HG03045 (cell line): ENCODE data around the gene PEX11A.

Experiments
- ATAC-seq: cut with Tn5 transposase; IDR thresholded peaks from one replicate; pipeline ENCODE4 v1.9.1; 2021; ENCODE audit warnings: mild to moderate bottlenecking, moderate library complexity; ENCODE audit not compliant: unreplicated experiment

Gene PEX11A

DNA sequence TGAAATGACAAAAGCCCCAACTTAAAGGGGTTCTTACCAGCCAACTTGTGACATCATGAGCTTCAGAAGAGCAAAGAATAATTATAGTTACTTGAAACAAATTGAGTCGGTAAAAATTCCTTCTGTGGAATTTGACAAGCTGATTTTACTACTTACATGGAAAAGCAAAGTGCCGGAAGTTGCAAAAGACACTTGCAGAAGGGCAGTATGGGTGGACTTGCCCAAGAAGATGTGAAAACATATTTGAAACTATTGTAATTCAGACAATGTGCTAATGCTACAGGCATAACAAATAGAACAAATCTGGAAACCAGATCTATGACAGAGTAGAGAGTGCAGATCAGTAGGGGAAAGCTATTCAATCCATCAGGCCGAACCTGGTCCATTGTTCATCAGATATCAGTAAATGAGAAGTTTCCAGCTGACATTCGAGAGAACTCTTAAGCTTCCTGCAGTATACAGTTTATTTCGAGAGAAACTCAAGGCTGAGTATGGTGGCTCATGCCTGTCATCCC lies 32.8 kb downstream of the PEX11A start:
- ATAC-seq, result no peak

DNA sequence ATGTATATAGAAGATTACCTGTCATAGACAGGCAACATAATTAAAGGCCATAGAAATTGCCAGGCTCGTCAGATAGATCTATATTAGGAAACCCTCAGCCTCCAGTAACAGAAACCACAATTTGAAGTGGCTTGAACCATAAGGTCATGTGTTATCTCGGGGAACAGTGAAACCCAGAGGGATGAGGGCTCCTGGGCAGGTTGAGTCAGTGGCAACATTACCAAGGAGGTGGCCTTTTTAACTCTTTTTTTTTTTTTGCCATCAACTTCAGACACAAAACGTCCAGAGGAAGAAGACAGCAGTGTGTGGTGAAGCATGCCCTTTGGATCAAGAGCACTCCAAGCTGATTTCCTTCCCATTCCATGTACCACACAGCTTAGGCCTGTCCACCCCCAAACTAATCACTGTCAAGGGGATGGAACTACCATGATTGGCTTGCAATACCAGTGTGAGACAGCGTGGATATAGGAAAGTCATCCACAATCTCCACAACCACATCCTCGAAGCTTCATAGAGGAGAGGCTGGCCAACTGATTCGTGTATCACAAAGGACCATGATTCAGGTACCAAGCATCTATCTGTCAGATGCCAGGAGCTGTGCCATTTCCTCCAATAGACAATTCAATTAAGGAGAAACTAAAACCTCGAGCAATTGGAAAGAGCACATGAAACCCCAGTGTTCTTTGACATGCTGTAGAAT lies 34.3 kb downstream of the PEX11A start:
- ATAC-seq, result no peak

GRCh38 chr15:89654847-89655805 lies 35.4 kb downstream of the PEX11A start, which contains the start of gene KIF7:
Gene KIF7, minus strand, starts transcription at chr15:89655467. Its CDS starts 2,537 bp downstream, at chr15:89652930.
- ATAC-seq, result no peak

GRCh38 chr15:89654301-89654761 lies 36.2 kb downstream of the PEX11A start:
- no peak for ATAC-seq

DNA sequence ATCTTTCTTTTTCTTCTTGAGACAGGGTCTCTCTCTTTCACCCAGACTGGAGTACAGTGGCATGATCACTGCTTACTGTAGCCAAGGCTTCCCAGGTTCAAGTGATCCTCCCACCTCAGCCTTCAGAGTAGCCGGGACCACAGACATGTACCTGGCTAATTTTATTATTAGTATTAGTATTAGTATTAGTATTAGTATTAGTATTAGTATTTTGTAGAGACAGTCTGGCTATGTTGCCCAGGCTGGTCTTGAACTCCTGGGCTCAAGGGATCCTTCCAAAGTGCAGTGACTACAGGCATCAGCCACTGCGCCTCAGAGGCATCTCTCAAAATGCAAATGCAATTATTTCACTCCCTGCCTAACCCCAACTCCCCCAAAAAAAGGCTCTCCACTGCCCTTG lies 37.0 kb downstream of the PEX11A start:
- ATAC-seq, result no peak

DNA sequence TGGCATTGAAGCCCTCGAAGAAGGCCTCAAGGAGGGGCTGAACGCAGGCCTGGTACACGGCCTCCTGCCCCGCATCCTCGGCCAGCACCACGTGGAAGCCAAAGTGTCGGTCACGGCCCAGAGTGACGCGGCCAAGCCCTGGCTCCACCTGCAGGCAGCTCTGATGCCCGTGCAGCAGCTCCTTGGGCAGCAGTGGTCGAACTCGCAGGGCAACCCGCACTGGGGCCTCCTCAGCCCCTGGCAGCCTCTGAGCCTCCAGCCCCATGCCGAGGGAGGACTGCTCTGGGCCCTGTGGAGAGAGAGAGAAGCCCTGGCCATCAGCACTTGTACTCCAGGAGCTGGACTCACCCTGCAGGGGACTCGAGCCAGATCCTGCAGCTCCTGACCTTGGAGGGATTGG lies 37.9 kb downstream of the PEX11A start:
- ATAC-seq, result no peak

DNA sequence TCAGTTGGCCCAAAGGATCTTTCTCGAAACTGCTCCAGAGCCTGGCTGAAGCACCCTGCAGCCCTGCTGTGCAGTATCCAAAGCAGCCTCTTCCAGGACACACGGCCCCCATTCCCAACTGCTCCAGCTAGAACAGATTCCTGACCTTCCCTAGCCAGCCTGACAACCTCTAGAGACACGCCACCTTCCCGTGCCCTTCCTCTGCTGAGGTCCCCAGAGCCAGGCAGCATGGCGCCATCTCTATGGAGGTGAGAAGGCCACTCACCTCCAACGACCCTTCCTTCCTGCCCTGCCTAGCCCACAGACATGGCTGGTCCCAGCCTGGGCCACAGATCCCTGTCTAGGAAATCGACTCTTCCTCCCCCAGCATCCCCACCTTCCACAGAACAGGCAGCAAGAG lies 38.4 kb downstream of the PEX11A start:
- ATAC-seq, result no peak

GRCh38 chr15:89649716-89650115 lies 40.8 kb downstream of the PEX11A start:
- no peak for ATAC-seq

- no peak for ATAC-seq
These were observed 41.4 kb downstream of the PEX11A start for GRCh38 chr15:89649013-89649625.

- no peak for ATAC-seq
These were observed 42.2 kb downstream of the PEX11A start for GRCh38 chr15:89648106-89649012.

DNA sequence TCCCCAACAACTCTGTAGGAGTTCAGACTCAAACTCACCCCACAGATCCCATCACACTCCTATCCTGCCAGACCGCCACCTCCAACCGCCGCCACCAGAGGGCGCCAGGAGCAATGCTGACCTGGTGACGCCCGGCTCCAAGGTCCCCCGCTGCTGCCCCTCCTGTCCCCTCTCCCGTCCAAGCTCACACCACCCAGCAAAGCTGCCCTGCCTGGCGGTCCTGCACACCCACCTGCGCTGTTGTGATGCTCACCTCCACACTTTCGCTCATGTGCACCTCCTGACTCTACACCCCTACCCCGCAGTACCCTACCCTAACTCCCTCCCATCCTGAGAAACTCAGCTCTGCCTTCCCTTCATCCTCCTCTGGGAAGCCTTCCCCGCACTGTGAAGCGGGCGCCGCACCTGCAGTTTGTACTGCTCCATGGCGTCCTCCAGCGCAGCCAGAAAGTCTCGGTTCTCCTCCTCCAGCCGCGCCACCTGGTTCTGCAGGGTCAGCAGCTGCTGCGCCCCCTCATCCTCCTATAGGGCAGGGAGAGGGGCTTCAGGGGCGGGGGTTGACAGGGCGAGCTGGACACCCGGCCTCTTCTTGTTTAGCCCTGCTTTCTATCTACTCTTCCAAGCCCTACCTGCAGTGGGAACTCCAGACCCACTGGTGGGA lies 43.2 kb downstream of the PEX11A start:
- ATAC-seq, result no peak

- ATAC-seq, result no peak
These were observed 44.0 kb downstream of the PEX11A start for GRCh38 chr15:89646416-89647141.

- no peak for ATAC-seq
These were observed 44.9 kb downstream of the PEX11A start for GRCh38 chr15:89645680-89646079.

DNA sequence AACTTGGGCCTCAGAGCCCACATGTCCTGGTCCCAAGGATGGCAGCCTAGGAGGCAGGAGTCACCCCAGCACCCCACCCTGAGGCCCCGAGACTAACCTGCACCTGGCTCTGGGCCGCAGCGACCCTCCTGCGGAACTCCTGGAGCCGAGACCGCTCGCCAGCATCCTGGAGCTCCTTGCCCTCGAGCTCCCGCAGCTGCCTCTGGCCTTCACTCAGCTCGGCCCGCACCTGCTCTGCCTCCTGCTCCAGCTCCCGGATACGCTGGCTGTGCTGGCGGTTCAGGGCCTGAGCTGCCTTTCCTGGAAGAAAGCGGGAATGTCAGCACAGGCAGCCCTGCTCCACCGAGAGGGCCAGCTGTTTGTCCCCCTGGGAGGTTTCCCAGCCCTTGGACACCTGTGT lies 48.4 kb downstream of the PEX11A start:
- no peak for ATAC-seq

GRCh38 chr15:89641053-89641452 lies 49.5 kb downstream of the PEX11A start:
- ATAC-seq, result no peak

DNA sequence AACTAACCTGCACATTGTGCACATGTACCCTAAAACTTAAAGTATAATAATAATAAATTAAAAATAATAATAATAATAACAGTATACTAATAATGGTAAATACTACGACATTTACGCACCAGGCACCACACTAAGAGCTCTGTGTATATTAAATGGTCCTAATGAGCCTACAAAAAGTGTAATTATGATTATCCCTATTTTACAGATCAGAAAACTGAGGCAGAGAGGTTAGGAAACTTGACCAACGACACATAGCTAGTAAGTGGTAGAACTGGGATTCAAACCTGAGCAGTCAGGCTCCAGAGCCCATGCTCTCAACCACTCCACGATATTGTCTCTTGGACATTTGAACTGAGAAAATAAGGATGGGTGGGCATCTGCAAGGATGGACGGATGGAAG lies 50.3 kb downstream of the PEX11A start:
- ATAC-seq, result no peak

DNA sequence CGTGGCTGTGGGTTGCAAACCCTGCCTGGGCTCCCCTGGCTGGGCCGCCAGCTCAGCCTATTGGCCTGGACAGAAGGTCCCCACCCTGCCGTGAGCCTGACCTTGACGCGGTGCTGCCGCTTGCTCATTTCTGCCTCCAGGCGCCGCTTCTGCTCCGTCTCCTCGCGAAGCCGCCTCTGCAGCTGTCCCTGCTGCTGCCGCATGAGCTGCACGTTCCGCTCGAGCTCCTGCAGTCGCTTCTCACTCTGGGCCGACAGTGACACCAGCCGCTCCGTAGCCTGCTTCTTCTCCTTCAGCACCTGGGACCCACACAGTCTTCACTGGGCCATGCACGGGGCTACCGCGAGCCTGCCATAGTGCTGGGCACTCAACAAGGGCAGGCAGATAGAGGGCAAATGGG lies 57.0 kb downstream of the PEX11A start:
- no peak for ATAC-seq

DNA sequence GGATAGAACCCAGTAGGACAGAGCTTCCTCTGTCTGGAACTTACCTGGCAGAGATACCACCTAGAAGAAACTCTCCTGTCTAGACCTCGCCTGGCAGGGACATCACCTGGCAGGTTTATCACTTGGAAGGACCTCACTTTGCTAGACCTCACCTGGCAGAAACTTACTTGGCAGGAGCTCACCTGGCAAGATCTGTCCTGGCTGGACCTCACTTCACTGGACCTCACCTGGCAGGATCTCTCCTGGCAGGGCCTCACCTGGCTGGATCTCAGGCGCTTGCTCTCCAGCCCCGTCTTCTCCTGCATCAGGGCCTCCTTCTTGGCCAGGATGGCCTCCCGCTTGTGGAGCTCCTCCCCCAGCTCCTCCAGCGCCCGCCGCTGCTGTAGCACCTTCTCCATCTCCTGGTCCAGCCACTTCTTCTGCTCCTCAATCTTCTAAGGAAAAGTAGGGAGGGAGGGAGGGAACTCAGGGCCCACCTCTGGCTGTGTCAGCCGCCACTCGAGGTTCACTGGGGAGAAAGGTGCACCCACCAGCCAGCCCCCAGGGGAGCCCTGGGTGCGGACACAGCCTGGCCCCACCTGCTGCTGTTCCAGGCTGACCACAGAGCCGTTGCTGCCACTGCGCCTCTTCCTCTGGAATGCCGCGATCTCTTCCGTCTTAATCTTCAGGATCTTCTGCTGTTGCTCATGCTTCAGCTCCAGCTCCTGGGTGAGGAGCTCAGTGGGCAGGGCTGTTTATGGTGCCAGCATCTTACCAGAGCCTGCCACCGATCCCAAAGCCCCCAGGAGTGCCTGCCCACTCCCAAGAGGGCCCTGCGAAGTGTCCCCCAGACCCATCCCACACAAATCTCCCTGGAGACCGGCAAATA lies 57.8 kb downstream of the PEX11A start:
- no peak for ATAC-seq
